ENCODE measurements around the gene DCX.
"Not testable (repeated sequence)": the region's sequence is repeated elsewhere in the genome, so short reads cannot be mapped to it uniquely, and the experiment has no call there.

The DCX gene

GRCh38 chrX:111365770-111366325 is 46.1 kb downstream of the DCX start:
- no peak for DNase-seq

- DNase-seq = no peak
Observed at GRCh38 chrX:111363741-111364140, 48.3 kb downstream of the DCX start.

GRCh38 chrX:111361751-111362150 is 50.2 kb downstream of the DCX start:
- DNase-seq = no peak

GRCh38 chrX:111360839-111361238 is 51.2 kb downstream of the DCX start:
- peak; percentile 44 for DNase-seq

GRCh38 chrX:111355523-111356115 is 56.4 kb downstream of the DCX start:
- DNase-seq = no peak

GRCh38 chrX:111354496-111354895 is 57.5 kb downstream of the DCX start:
- no peak for DNase-seq

GRCh38 chrX:111353793-111354192 is 58.2 kb downstream of the DCX start:
- DNase-seq = no peak

- DNase-seq = peak; percentile 92
Observed at GRCh38 chrX:111352424-111352823, 59.6 kb downstream of the DCX start.

GRCh38 chrX:111349934-111350333 is 62.1 kb downstream of the DCX start:
- no peak for DNase-seq

GRCh38 chrX:111349101-111349500 is 62.9 kb downstream of the DCX start:
- DNase-seq = no peak

- DNase-seq = peak; percentile 97
Observed at GRCh38 chrX:111348429-111348828, 63.6 kb downstream of the DCX start.

GRCh38 chrX:111346150-111346549 is 65.8 kb downstream of the DCX start:
- not testable (repeated sequence) for DNase-seq

GRCh38 chrX:111340054-111340453 is 71.9 kb downstream of the DCX start:
- no peak for DNase-seq

- DNase-seq = no peak
Observed at GRCh38 chrX:111339212-111339611, 72.8 kb downstream of the DCX start.

GRCh38 chrX:111338095-111338698 is 73.8 kb downstream of the DCX start:
- peak; percentile 20 for DNase-seq

- no peak for DNase-seq
Observed at GRCh38 chrX:111337067-111337637, 74.8 kb downstream of the DCX start.

- no peak for DNase-seq
Observed at GRCh38 chrX:111336141-111336540, 75.9 kb downstream of the DCX start.

GRCh38 chrX:111329370-111329769 is 82.6 kb downstream of the DCX start:
- no peak for DNase-seq

GRCh38 chrX:111328858-111329257 is 83.1 kb downstream of the DCX start:
- DNase-seq = no peak

- no peak for DNase-seq
Observed at GRCh38 chrX:111322231-111322855, 89.6 kb downstream of the DCX start.

GRCh38 chrX:111319451-111319850 is 92.5 kb downstream of the DCX start:
- no peak for DNase-seq

GRCh38 chrX:111318901-111319300 is 93.1 kb downstream of the DCX start:
- no peak for DNase-seq

GRCh38 chrX:111309083-111309482 is 102.9 kb downstream of the DCX start:
- DNase-seq = no peak

GRCh38 chrX:111308039-111308438 is 104.0 kb downstream of the DCX start:
- DNase-seq = no peak
